22Rv1 (cell line): ENCODE data around the gene CPT1A.

Source experiments
- ZFX ChIP-seq: fragments of 450-650 bp; IDR thresholded peaks from 2 replicates; pipeline ENCODE4 v1.6.1; 2017; ENCODE audit warnings: antibody characterized with exemption, borderline replicate concordance
- TF ChIP-seq, protein P1 (sequence below): fragments of 450-650 bp; IDR thresholded peaks from 2 replicates; pipeline ENCODE4 v1.5.1; 2017; ENCODE audit warnings: mild to moderate bottlenecking

DNA sequence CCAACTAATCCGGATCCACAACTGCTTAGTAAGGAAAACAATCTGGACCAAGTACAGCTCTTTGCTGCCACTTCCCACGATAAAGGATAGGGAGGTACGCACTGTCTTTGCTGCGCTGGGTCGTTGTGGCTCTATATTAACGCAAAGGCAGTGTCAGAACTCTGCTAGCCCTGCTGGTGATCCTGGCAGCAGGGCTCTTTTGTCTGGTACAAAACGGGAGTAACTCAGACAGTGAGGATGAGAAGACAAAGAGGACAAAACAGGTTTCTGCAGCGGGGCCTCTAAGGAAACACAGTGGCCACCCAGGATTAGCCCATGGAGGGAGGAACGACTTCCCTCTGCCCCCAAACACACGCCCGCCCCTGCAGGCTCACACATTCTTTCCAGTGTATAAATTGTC is 131.3 kb downstream of the CPT1A start:
- TF ChIP-seq, protein P1, sequence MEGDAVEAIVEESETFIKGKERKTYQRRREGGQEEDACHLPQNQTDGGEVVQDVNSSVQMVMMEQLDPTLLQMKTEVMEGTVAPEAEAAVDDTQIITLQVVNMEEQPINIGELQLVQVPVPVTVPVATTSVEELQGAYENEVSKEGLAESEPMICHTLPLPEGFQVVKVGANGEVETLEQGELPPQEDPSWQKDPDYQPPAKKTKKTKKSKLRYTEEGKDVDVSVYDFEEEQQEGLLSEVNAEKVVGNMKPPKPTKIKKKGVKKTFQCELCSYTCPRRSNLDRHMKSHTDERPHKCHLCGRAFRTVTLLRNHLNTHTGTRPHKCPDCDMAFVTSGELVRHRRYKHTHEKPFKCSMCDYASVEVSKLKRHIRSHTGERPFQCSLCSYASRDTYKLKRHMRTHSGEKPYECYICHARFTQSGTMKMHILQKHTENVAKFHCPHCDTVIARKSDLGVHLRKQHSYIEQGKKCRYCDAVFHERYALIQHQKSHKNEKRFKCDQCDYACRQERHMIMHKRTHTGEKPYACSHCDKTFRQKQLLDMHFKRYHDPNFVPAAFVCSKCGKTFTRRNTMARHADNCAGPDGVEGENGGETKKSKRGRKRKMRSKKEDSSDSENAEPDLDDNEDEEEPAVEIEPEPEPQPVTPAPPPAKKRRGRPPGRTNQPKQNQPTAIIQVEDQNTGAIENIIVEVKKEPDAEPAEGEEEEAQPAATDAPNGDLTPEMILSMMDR, result no peak
- TF ChIP-seq ZFX, result no peak
